H9 (cell line): ENCODE measurements around the gene MYH9. TPM values are rescaled to one million over a fixed set of nuclear protein-coding genes. Genes with fewer than 3 reads are reported as not detected.

Experiments
- DNase-seq: peaks from one replicate; pipeline ENCODE4 v3.0.0-alpha.2; 2017
- H2AFZ ChIP-seq: one replicate; pipeline ENCODE4 v1.6.1; 2013; ENCODE audit warnings: mild to moderate bottlenecking, low read length, control low read depth, moderate library complexity
- H2AK5ac ChIP-seq: 2 replicates; pipeline ENCODE4 v1.6.1; 2013; ENCODE audit warnings: low read length, control low read depth, mixed read lengths; ENCODE audit not compliant: insufficient read length
- H2BK120ac ChIP-seq: one replicate; pipeline ENCODE4 v1.6.1; 2013; ENCODE audit warnings: low read depth, mild to moderate bottlenecking, low read length, control low read depth, inconsistent platforms; ENCODE audit not compliant: poor library complexity, severe bottlenecking
- H2BK12ac ChIP-seq: 2 replicates; pipeline ENCODE4 v1.6.1; 2013; ENCODE audit warnings: low read length, control low read depth, mixed read lengths, low read depth; ENCODE audit not compliant: insufficient read length
- H2BK15ac ChIP-seq: 2 replicates; pipeline ENCODE4 v1.6.1; 2013; ENCODE audit warnings: low read depth, low read length, control low read depth
- H2BK20ac ChIP-seq: one replicate; pipeline ENCODE4 v1.6.1; 2013; ENCODE audit warnings: low read depth, mild to moderate bottlenecking, low read length, control low read depth, inconsistent platforms; ENCODE audit not compliant: poor library complexity, severe bottlenecking
- H2BK5ac ChIP-seq: 2 replicates; pipeline ENCODE4 v1.6.1; 2013; ENCODE audit warnings: low read length, control low read depth, mixed read lengths; ENCODE audit not compliant: insufficient read length
- H3K14ac ChIP-seq: 2 replicates; pipeline ENCODE4 v1.6.1; 2013; ENCODE audit warnings: low read length, control low read depth; ENCODE audit not compliant: insufficient read depth
- H3K18ac ChIP-seq: 2 replicates; pipeline ENCODE4 v1.6.1; 2013; ENCODE audit warnings: low read depth, mild to moderate bottlenecking, mixed read lengths, low read length, control low read depth; ENCODE audit not compliant: insufficient read length
- H3K23ac ChIP-seq: 2 replicates; pipeline ENCODE4 v1.6.1; 2013; ENCODE audit warnings: low read length, control low read depth, mixed read lengths, low read depth; ENCODE audit not compliant: insufficient read length
- H3K23me2 ChIP-seq: 2 replicates; pipeline ENCODE4 v1.6.1; 2013; ENCODE audit warnings: low read depth, mild to moderate bottlenecking, mixed read lengths, low read length, control low read depth; ENCODE audit not compliant: insufficient read length, poor library complexity, severe bottlenecking
- H3K27ac ChIP-seq: 2 replicates; pipeline ENCODE4 v1.5.1; 2013; ENCODE audit warnings: low read length, control low read depth, mixed read lengths, low read depth; ENCODE audit not compliant: insufficient read length
- H3K27me3 ChIP-seq: 2 replicates; pipeline ENCODE4 v1.6.1; 2013; ENCODE audit warnings: low read length, control low read depth, inconsistent platforms; ENCODE audit not compliant: insufficient read depth
- H3K4ac ChIP-seq: 2 replicates; pipeline ENCODE4 v1.6.1; 2013; ENCODE audit warnings: low read depth, mild to moderate bottlenecking, control low read depth, inconsistent platforms, low read length, moderate library complexity
- H3K4me1 ChIP-seq: 2 replicates; pipeline ENCODE4 v1.6.1; 2013; ENCODE audit warnings: low read length, control low read depth, inconsistent platforms; ENCODE audit not compliant: insufficient read depth
- H3K4me2 ChIP-seq: 2 replicates; pipeline ENCODE4 v1.6.1; 2013; ENCODE audit warnings: low read length, control low read depth, mixed read lengths; ENCODE audit not compliant: insufficient read length, insufficient read depth
- H3K56ac ChIP-seq: 2 replicates; pipeline ENCODE4 v1.6.1; 2013; ENCODE audit warnings: low read depth, mild to moderate bottlenecking, mixed read lengths, low read length, control low read depth; ENCODE audit not compliant: insufficient read length
- H3K79me1 ChIP-seq: 2 replicates; pipeline ENCODE4 v1.6.1; 2013; ENCODE audit warnings: low read depth, mild to moderate bottlenecking, moderate library complexity, low read length, control low read depth, inconsistent platforms; ENCODE audit not compliant: insufficient read depth, poor library complexity, severe bottlenecking
- H3K79me2 ChIP-seq: 2 replicates; pipeline ENCODE4 v1.6.1; 2013; ENCODE audit warnings: low read length, control low read depth, inconsistent platforms; ENCODE audit not compliant: insufficient read depth
- H3K9ac ChIP-seq: 2 replicates; pipeline ENCODE4 v1.6.1; 2013; ENCODE audit warnings: low read length, control low read depth, mixed read lengths; ENCODE audit not compliant: insufficient read length; ENCODE audit errors: extremely low read depth
- H3K9me3 ChIP-seq: one replicate; pipeline ENCODE4 v1.6.1; 2013; ENCODE audit warnings: low read depth, low read length, inconsistent platforms; ENCODE audit not compliant: control insufficient read depth
- H3T11ph ChIP-seq: one replicate; pipeline ENCODE4 v1.6.1; 2013; ENCODE audit warnings: mild to moderate bottlenecking, low read length, control low read depth, inconsistent platforms
- H4K20me1 ChIP-seq: one replicate; pipeline ENCODE4 v1.6.1; 2013; ENCODE audit not compliant: control insufficient read depth, insufficient read length, insufficient read depth
- H4K5ac ChIP-seq: 2 replicates; pipeline ENCODE4 v1.6.1; 2013; ENCODE audit warnings: low read depth, mild to moderate bottlenecking, mixed read lengths, low read length, control low read depth; ENCODE audit not compliant: insufficient read length
- H4K8ac ChIP-seq: replicated peaks from 2 replicates; pipeline ENCODE4 v1.6.1; 2013; ENCODE audit warnings: low read length, control low read depth, mixed read lengths, low read depth; ENCODE audit not compliant: insufficient read length
- H4K91ac ChIP-seq: 2 replicates; pipeline ENCODE4 v1.6.1; 2013; ENCODE audit warnings: low read depth, mild to moderate bottlenecking, moderate library complexity, mixed read lengths, low read length, control low read depth; ENCODE audit not compliant: insufficient read length
- H3K27ac Mint-ChIP-seq, 3 experiments: 2 replicates in 2 of 3; 3 replicates in 1 of 3; pipeline ENCODE4 v1.8.0; 2020 to 2021; ENCODE audit warnings: mixed read lengths in 3 of 3, mild to moderate bottlenecking in 1 of 3, moderate library complexity in 1 of 3
- H3K27me3 Mint-ChIP-seq: 2 replicates; pipeline ENCODE4 v1.8.0; 2021; ENCODE audit warnings: low read depth, mild to moderate bottlenecking, moderate library complexity, mixed read lengths
- H3K36me3 Mint-ChIP-seq, 3 experiments: 2 replicates in 2 of 3; 3 replicates in 1 of 3; pipeline ENCODE4 v1.8.0; 2020 to 2021; ENCODE audit warnings: low read depth in 3 of 3, mixed read lengths in 3 of 3; ENCODE audit not compliant: insufficient read depth in 1 of 3
- H3K4me1 Mint-ChIP-seq, 2 experiments: 2 replicates each; pipeline ENCODE4 v1.8.0; 2020; ENCODE audit warnings: mixed read lengths in 2 of 2
- H3K4me3 Mint-ChIP-seq, 2 experiments: 2 replicates in 1 of 2; 3 replicates in 1 of 2; pipeline ENCODE4 v1.8.0; 2020 to 2021; ENCODE audit warnings: mild to moderate bottlenecking in 2 of 2, mixed read lengths in 2 of 2, moderate library complexity in 1 of 2
- H3K9me3 Mint-ChIP-seq, 2 experiments: 2 replicates in 1 of 2; 3 replicates in 1 of 2; pipeline ENCODE4 v1.8.0; 2020; ENCODE audit warnings: mild to moderate bottlenecking in 2 of 2, mixed read lengths in 2 of 2, moderate library complexity in 1 of 2
- WGBS: extraction: QIAGEN DNeasy Blood & Tissue Kit; methylation state at CpG from one replicate; pipeline ENCODE4 v1.1.7; 2013; ENCODE audit warnings: missing lambda C conversion rate, low lambda C conversion rate, mixed read lengths; ENCODE audit not compliant: insufficient read length; ENCODE audit errors: extremely low coverage; 5-methylcytosine and 5-hydroxymethylcytosine counted together
- total RNA-seq: library from RNA; stranded (reverse); gene quantifications from 2 replicates; pipeline ENCODE4 v1.2.1, GENCODE V29; 2021
- TF ChIP-seq, protein P1 (sequence below): fragments of 200-600 bp; sonication (generic); conservative IDR thresholded peaks from 3 replicates; pipeline ENCODE4 v1.8.0; 2021; ENCODE audit warnings: antibody characterized with exemption, mild to moderate bottlenecking

The MYH9 gene
- total RNA-seq, 1 experiment from 2014 or later: 266 TPM

DNA sequence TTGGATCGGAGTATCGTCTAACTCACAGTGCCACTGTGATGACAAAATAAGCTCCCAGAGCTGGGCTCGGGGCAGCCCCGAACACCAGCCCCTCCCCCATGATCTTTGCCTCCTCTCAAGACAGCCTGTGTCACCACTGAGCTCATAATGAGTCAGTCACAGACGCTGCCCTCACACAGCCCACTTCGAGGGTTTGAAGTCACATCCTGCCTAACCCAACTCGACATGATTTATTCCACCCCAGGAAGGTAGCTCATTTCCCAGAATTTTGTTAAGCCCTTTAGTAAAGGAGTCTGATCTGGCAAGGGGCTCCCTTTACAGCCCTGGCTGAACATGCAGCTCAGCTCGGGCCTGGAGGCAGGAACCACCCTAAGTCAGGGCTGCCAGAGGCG lies 22.8 kb downstream of the MYH9 start:
- Histone ChIP-seq H3K9ac (no peak overlapping the region), H3K27me3 (no peaks in the 10 kb centered on the region), H4K91ac (no peak overlapping the region), H2BK20ac (no peak overlapping the region), H2BK15ac (no peak overlapping the region), H2BK12ac (no peak overlapping the region), H3K9me3 (no peaks in the 10 kb centered on the region), H3K79me2 (peaks cover 63% of the 10 kb centered on the region; the same call in 1 of the 2 replicates), H3K56ac (no peak overlapping the region), H3K23me2 (no peaks in the 10 kb centered on the region), H3K4me2 (no peak overlapping the region), H4K5ac (no peak overlapping the region), H2BK5ac (no peak overlapping the region), H2BK120ac (no peak overlapping the region), H3K27ac (no peak overlapping the region), H3T11ph (no peak overlapping the region), H3K18ac (peak overlapping the region; percentile 65), H3K23ac (no peak overlapping the region), H3K4me1 (peaks cover 42% of the 10 kb centered on the region), H4K20me1 (peaks cover 5% of the 10 kb centered on the region), H3K14ac (peak overlapping the region; percentile 64; the same call in 1 of the 2 replicates), H3K4ac (no peak overlapping the region), H2AFZ (no peak overlapping the region), H3K79me1 (no peaks in the 10 kb centered on the region), H4K8ac (no peak overlapping the region), H2AK5ac (no peak overlapping the region)
- Mint-ChIP-seq H3K27ac (peak overlapping the region; percentile 64 to 84 (median 68)), H3K4me3 (no peak overlapping the region; a peak in 2 of 5 replicates), H3K9me3 (no peaks in the 10 kb centered on the region), H3K27me3 (no peaks in the 10 kb centered on the region), H3K4me1 (peaks cover 88 to 93% of the 10 kb centered on the region in 2 experiments), H3K36me3 (peaks cover 2 to 7% (median 3%) of the 10 kb centered on the region in 3 experiments; a peak in 3 of 7 replicates)
- no CpG with 5 or more reads among the region's 9 CpGs for WGBS
- TF ChIP-seq, protein P1, sequence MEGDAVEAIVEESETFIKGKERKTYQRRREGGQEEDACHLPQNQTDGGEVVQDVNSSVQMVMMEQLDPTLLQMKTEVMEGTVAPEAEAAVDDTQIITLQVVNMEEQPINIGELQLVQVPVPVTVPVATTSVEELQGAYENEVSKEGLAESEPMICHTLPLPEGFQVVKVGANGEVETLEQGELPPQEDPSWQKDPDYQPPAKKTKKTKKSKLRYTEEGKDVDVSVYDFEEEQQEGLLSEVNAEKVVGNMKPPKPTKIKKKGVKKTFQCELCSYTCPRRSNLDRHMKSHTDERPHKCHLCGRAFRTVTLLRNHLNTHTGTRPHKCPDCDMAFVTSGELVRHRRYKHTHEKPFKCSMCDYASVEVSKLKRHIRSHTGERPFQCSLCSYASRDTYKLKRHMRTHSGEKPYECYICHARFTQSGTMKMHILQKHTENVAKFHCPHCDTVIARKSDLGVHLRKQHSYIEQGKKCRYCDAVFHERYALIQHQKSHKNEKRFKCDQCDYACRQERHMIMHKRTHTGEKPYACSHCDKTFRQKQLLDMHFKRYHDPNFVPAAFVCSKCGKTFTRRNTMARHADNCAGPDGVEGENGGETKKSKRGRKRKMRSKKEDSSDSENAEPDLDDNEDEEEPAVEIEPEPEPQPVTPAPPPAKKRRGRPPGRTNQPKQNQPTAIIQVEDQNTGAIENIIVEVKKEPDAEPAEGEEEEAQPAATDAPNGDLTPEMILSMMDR: no peak
- DNase-seq: no peak
